Esophagus (tissue), 2 donors: ENCODE data around the gene PLXNB2. TPM values are rescaled to one million over a fixed set of nuclear protein-coding genes. Genes with fewer than 3 reads are reported as not detected.

ENCODE experiments used
- H3K27ac ChIP-seq, 2 donors: one replicate each; pipeline ENCODE4 v1.5.1; 2013; ENCODE audit warnings: low read depth in 2 of 2, mild to moderate bottlenecking in 2 of 2, inconsistent platforms in 1 of 2, low read length in 1 of 2, moderate library complexity in 1 of 2
- H3K27me3 ChIP-seq, 2 donors: one replicate each; pipeline ENCODE4 v1.6.1; 2013; ENCODE audit warnings: low read length in 2 of 2, control low read depth in 1 of 2, mild to moderate bottlenecking in 1 of 2; ENCODE audit not compliant: insufficient read depth in 2 of 2, control insufficient read depth in 1 of 2
- H3K36me3 ChIP-seq, 2 donors: one replicate each; pipeline ENCODE4 v1.6.1; 2013; ENCODE audit warnings: low read length in 1 of 2; ENCODE audit not compliant: control insufficient read depth in 2 of 2, insufficient read depth in 2 of 2
- H3K4me1 ChIP-seq, 2 donors: one replicate each; pipeline ENCODE4 v1.6.1; 2013; ENCODE audit warnings: low read length in 1 of 2; ENCODE audit not compliant: control insufficient read depth in 2 of 2, insufficient read depth in 2 of 2
- H3K4me3 ChIP-seq, 2 donors: one replicate each; pipeline ENCODE4 v1.5.1; 2013; ENCODE audit warnings: low read length in 2 of 2, mild to moderate bottlenecking in 2 of 2, low read depth in 1 of 2, moderate library complexity in 1 of 2
- H3K9me3 ChIP-seq, 2 donors: one replicate each; pipeline ENCODE4 v1.6.1; 2013; ENCODE audit warnings: mild to moderate bottlenecking in 2 of 2, low read depth in 1 of 2, low read length in 1 of 2, moderate library complexity in 1 of 2; ENCODE audit not compliant: control insufficient read depth in 2 of 2, insufficient read depth in 1 of 2
- WGBS, 2 donors: extraction: QIAGEN DNeasy Blood & Tissue Kit; methylation state at CpG; one replicate each; pipeline ENCODE4 v1.1.7; 2013; 5-methylcytosine and 5-hydroxymethylcytosine counted together
- polyA plus RNA-seq, 2 donors: library from polyadenylated mRNA; stranded (reverse); fragments of 200-250 nt; gene quantifications; one replicate each; pipeline ENCODE4 v1.2.3, GENCODE V29; 2013
- donor health status: healthy with polysubstance abuse.
- donor health status: Bipolar disorder and iron deficiency.

PLXNB2 gene
- polyA plus RNA-seq, 2 donors = 107 to 186 TPM

DNA sequence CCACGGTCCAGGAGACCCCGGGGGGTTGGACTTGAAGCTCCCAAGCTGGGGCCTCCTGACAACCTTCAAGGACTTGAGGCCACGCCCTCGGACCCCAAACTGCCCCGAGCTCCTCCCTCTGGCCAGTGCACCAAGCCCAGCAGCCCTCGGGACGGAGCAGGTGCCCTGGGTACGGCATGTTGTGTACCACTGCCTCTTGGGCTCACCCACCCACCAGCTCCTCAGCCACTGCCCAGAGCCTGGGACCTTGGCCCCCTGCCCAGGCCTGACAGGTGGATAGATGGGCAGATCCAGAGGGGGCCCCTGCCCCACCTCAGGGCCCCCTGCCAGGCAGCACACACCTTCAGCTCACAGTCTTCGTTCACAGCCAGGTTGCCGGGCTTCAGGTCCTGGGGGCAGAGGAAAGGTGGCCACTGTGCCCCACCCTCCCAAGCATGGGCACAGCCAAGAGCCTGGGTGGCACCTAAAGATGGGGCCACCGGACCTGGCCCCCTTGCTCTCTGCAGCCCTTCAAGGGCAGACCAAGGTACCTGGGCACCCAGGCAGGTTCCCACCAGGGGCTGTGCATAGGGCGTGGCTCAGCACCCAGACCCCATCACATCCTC is 51.1 kb downstream of the PLXNB2 start:
- no peak overlapping the region for H3K4me3 ChIP-seq
- H3K27ac ChIP-seq = no peak overlapping the region
- WGBS, 2 donors = 67 to 74% methylated on average over 12 of the region's 12 CpGs
- peaks cover 0 to 2% of the 10 kb centered on the region in 2 donors for H3K9me3 ChIP-seq
- peaks cover 2 to 15% of the 10 kb centered on the region in 2 donors for H3K4me1 ChIP-seq
- peaks cover 0 to 4% of the 10 kb centered on the region in 2 donors for H3K36me3 ChIP-seq
- H3K27me3 ChIP-seq = peaks cover 0 to 3% of the 10 kb centered on the region in 2 donors

DNA sequence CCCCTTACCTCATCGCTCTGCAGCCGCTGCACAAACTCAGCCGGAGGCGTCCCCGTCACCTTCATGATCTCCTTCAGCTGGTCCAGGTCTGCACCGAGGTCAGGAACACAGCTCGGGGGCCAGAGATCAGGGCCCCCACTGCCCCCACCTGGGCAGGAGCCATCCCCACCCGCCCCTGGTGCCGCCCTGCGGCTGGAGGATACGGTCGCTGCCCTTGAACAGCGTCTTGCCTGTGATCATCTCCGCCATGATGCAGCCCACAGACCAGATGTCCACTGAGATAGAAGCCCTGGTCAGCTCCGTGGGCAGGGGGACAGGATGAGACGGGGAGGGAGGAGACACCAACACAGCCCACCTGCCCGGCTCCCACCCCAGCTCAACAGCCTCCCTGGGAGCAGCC is 51.8 kb downstream of the PLXNB2 start:
- 85 to 88% methylated on average over 17 of the region's 17 CpGs for WGBS, 2 donors
- Histone ChIP-seq H3K9me3 (peaks cover 0 to 2% of the 10 kb centered on the region in 2 donors), H3K4me3 (no peak overlapping the region), H3K27me3 (peaks cover 0 to 3% of the 10 kb centered on the region in 2 donors), H3K27ac (no peak overlapping the region), H3K4me1 (peaks cover 0 to 17% of the 10 kb centered on the region in 2 donors), H3K36me3 (peaks cover 0 to 4% of the 10 kb centered on the region in 2 donors)

DNA sequence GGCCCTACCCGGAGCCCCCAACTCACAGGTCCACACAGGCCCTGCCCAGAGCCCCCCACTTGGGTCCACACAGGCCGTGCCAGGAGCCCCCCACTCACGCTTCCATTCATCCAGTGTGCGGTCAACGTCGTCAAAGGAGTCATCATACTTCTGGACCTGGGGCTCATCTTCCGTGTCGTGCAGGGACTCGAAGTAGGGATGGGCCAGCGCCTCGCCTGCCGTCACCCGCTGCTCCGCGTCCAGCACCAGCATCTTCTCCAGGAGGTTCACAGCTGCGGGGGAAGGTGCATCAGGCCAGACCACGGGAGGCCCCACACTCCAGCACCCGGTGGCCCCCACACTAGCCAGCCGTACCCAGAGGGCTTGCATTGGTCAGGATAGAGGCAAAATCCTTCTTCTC is 52.3 kb downstream of the PLXNB2 start:
- 78 to 84% methylated on average over 19 of the region's 19 CpGs for WGBS, 2 donors
- Histone ChIP-seq H3K9me3 (peaks cover 0 to 2% of the 10 kb centered on the region in 2 donors), H3K4me3 (no peak overlapping the region), H3K36me3 (peaks cover 0 to 4% of the 10 kb centered on the region in 2 donors), H3K4me1 (peaks cover 4 to 18% of the 10 kb centered on the region in 2 donors), H3K27me3 (no peaks in the 10 kb centered on the region), H3K27ac (no peak overlapping the region)

DNA sequence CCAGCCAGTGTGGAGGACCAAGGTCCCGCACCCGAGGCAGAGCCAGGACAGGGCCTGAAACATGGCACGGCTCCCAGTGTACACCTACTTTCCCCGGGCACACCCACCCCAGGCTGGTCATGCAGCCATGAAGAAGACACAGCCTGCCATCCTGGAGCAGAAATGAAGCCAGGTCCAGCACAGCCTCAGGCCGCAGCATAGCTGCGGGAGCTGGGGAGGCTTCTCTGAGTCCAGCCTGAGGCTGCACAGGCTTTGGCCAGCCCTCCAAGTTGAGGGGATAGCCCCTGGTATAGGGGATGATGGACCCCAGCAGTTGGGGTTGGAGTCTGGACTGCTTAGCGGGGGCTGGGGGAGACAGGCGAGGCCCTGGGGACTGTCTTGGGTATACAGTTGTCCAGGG is 53.5 kb downstream of the PLXNB2 start:
- Histone ChIP-seq H3K4me3 (no peak overlapping the region), H3K36me3 (peaks cover 0 to 4% of the 10 kb centered on the region in 2 donors), H3K27ac (no peak overlapping the region), H3K4me1 (peaks cover 5 to 24% of the 10 kb centered on the region in 2 donors), H3K9me3 (peaks cover 0 to 2% of the 10 kb centered on the region in 2 donors), H3K27me3 (no peaks in the 10 kb centered on the region)
- 55 to 71% methylated on average over 8 of the region's 8 CpGs for WGBS, 2 donors

DNA sequence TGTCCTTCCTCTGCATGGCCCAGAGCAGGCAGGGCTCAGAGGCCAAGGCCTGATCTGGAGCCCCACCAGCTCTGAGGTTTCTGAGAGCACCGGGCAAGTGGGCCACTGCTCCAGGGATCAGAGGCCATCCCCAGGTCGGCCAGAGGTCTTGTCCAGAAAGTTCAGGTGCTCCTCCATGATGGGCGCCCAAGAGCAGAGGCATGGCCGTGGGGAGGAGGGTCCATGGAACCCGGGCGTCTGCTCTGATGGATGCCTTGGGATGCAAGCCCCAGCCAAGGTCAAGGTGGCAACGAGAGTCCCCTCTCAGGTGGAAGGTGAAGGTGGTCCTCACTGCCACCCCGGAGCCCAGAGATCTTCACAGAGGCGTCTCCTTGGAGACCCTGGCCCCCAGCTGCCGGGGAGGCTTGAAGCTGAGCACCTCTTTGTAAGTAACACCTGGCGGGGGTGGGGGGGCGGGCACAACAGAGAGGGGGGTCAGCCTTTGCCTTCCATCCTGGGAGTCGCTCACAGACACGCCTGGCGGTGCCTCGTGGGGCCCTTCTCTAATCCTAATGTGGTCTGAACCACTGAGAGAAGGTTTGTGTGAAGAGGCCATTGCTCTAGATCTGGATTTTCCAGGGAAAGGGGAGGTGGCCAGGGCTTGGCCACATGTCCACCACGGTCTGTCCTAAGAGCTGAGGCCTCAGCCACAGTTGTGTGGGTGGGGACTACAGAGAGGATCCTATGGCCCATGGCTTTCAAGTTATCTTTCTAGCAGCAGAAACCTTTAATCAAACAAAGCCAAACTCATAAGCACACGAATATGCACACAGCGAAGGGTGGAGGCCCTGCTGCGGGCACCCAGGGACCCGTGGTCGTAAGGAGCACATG is 54.2 kb downstream of the PLXNB2 start:
- no peak overlapping the region for H3K4me3 ChIP-seq

DNA sequence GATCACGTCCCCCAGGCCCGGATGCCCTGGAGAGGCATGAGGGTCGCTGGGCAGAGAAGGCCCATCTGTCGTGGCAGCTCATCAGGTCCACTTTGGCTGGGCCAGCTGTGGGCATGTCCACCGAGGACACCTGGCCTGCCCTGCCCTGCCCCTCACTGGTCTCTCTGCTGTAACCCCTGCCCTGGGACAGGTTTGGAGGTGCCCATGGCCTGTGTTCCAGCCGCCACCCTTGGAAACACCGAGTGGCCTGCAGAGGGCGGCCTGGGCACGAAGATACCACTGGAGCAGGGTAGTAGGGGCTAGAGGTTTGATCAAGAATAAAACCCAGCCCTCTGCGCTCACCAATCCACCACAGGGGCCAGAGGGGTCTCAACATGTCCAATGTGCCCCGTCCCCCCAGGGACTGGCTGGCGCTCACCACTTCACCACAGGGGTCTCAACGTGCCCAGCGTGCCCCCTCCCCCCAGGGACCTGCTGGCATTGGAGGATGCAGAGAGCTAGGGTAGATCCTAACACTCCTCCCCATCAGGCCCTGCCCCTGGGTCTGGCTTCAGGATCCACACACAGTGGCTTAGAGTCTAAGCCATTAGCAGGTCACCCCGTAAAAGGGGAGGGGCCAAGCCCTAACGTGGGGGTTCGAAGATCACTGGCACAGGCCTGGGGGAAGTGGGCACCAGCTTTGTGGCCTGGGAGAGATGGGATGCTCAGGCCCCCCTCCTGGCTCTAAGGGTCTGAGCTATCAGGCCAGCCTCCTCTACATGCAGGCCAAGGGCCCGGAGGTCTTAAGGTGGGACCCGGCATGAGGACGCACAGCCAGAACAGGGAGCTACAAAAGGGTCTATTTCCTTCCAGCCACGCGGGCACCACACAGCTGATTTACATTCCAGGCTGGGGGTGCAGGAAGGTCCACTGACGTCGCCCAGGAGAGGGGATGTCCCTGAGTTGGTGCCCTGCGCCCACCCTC is 55.1 kb downstream of the PLXNB2 start:
- no peak overlapping the region for H3K4me3 ChIP-seq
- WGBS, 2 donors = 45 to 50% methylated on average over 25 of the region's 25 CpGs
- H3K36me3 ChIP-seq = peaks cover 0 to 14% of the 10 kb centered on the region in 2 donors
- H3K27me3 ChIP-seq = no peaks in the 10 kb centered on the region
- H3K4me1 ChIP-seq = peaks cover 7 to 29% of the 10 kb centered on the region in 2 donors
- peaks cover 0 to 2% of the 10 kb centered on the region in 2 donors for H3K9me3 ChIP-seq
- H3K27ac ChIP-seq = peak overlapping the region; percentile 81 to 86

More for the DNA sequence above, 54.2 kb downstream of the PLXNB2 start:
- Histone ChIP-seq H3K36me3 (peaks cover 0 to 7% of the 10 kb centered on the region in 2 donors), H3K4me1 (peaks cover 7 to 24% of the 10 kb centered on the region in 2 donors), H3K27ac (no peak overlapping the region), H3K27me3 (no peaks in the 10 kb centered on the region), H3K9me3 (peaks cover 0 to 2% of the 10 kb centered on the region in 2 donors)
- 75 to 79% methylated on average over 22 of the region's 22 CpGs for WGBS, 2 donors

DNA sequence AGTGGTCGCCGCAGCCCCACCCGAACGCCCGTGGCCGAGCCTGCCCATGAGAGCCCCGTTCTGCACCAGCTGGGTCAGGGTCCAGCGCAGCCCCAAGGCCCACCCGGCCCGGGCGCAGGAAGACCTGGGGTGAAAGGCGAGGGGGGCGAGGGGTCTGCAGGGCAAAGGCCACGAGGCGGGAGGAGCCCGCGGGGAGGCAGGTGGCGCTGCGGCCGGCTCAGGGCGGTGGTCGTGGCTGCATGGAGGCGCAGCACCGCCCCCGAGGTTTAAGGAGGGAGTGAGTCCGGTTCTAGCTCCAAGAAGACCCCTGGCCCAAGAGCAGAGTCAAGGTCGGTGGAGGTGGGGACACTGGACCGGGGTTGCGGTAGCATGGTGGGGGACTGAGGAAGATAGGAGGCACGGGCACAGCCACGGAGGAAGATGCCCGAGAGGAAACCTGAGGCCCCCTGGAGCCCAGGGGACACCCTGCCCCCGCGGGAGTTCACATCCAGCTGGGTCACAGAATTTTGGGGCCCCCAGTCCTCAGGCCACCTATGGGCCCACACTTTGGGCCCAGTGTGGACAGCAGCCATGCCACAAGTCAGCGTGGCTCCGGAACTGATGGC is 55.9 kb downstream of the PLXNB2 start:
- Histone ChIP-seq H3K36me3 (peaks cover 0 to 15% of the 10 kb centered on the region in 2 donors), H3K27me3 (no peaks in the 10 kb centered on the region), H3K4me1 (peaks cover 7 to 29% of the 10 kb centered on the region in 2 donors), H3K9me3 (peaks cover 0 to 2% of the 10 kb centered on the region in 2 donors), H3K27ac (peak overlapping the region; percentile 81 to 86), H3K4me3 (peak overlapping the region; percentile 55 to 75)
- 8 to 11% methylated on average over 31 to 36 of the region's 36 CpGs for WGBS, 2 donors

DNA sequence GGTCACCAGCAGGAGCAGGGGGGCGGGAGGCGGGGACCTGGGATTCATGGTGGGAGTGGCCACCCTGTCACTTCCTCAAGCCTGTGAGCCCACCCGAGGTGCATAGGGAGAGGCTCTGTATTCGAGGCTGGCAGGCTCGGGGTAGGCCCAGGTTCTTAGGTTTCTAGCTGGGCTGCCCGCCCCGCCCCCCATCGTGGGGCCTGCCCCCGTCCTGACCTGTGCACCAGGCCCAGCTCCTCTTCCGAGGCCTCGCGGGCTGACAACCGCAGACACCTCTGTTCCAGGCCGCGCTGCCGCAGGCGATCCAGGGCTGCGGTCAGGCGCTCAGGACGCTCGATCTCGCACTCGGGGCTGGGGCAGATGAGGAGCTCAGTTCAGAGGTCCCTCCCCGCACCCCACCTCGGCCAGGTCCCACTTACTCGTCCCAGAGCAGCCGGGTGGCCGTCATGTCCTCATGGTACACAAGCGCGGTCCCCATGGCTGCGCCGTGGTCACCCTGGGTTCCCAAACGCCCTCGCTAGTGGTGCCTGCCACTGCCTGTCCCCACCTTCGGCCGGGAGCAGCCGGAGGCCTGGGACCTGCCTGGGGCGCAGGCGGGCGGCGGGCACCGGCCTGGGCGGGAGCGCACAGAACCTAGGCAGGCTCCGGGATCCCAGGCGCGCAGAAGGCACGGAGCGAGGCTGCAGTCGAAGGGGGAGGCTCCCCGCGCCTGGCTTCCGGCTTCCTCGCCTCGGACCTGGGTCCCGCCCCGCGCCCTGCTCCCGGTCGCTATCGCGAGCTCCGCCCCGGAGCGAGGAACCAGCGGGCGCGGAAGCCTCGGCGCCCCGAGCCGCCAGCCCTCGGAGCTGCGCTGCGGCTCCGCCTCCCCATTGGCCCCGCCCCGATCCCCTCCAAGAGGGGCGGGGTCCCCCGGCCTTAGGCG is 56.6 kb downstream of the PLXNB2 start, which contains the start of gene HDAC10:
HDAC10 (minus strand) TSS at position 711 of the 922 bp plus-strand sequence; CDS start at position 478, 233 bp downstream.
- Histone ChIP-seq H3K4me3 (peak within 1 kb of the TSS; percentile 55 to 75), H3K9me3 (peaks cover 0 to 2% of the 10 kb centered on the region in 2 donors), H3K36me3 (peaks cover 0 to 22% of the 10 kb centered on the region in 2 donors), H3K27me3 (no peaks in the 10 kb centered on the region), H3K4me1 (peaks cover 10 to 34% of the 10 kb centered on the region in 2 donors), H3K27ac (peak within 1 kb of the TSS; percentile 81 to 86)
- 1 to 2% methylated on average over 62 to 81 of the region's 81 CpGs for WGBS, 2 donors
